ENCODE measurements around the gene VPS35L. TPM values are rescaled to one million over a fixed set of nuclear protein-coding genes. Genes with fewer than 3 reads are reported as not detected.
A peak's percentile ranks its signal among the peaks of the same experiment; 100 is the strongest.

Gene VPS35L
- polyA plus RNA-seq, 4 donors = 15.1 to 53.4 (median 27.2) TPM

GRCh38 chr16:19718624-19718965 is 163.1 kb downstream of the VPS35L start:
- FAIRE-seq = no peak
- H3K27ac ChIP-seq (ENCODE audit: low read depth in 1 of 3, low read length in 2 of 3) = peak overlapping the region in 1 of 3 donors; percentile 67

DNA sequence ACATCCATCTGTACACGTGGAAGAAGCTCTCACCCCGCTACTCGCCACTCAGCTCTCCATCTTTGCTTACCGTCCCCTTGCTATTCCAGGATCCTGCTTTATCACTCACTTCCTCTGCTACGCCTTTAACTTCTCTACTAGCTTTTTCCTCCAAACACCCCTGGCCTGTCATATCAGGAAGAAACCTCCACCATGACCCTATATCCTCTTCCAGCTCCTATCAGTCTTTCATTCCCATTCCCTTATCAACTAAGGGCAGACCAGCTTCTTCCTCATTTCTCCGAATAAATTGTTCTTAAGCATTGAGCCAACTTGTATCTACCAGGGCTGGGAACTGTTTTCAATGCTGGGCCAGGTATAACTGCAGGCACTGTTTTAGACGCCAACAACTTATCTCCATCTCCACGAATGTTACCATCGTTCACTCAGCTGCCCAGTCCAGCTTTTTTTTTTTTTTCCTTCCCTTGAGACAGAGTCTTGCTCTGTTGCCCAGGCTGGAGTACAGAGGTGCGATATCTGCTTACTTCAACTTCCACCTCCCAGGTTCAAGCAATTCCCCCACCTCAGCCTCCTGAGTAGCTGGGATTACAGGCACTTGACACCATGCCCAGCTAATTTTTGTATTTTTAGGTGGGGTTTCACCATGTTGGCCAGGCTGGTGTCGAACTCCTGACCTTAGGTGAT is 166.9 kb downstream of the VPS35L start:
- Histone ChIP-seq H3K9me3 (ENCODE audit: control insufficient read depth in 2 of 2, insufficient read depth in 1 of 2, low read depth in 1 of 2, low read length in 1 of 2) (no peaks in the 10 kb centered on the region), H3K36me3 (ENCODE audit: control insufficient read depth in 3 of 3, insufficient read depth in 2 of 3, low read depth in 1 of 3, low read length in 3 of 3) (peaks cover 0 to 2% (median 0%) of the 10 kb centered on the region in 3 donors), H3K27me3 (ENCODE audit: control insufficient read depth in 3 of 3, insufficient read depth in 3 of 3, low read length in 3 of 3) (no peaks in the 10 kb centered on the region), H3K4me3 (ENCODE audit: low read depth in 1 of 3, low read length in 3 of 3) (no peak overlapping the region), H3K27ac (ENCODE audit: low read depth in 1 of 3, low read length in 2 of 3) (no peak overlapping the region), H3K4me1 (ENCODE audit: control insufficient read depth in 3 of 3, insufficient read depth in 2 of 3, low read depth in 1 of 3, low read length in 2 of 3) (peaks cover 0 to 5% (median 0%) of the 10 kb centered on the region in 3 donors)
- DNase-seq = no peak
- FAIRE-seq = no peak
- WGBS, 3 donors = 80 to 86% (median 86%) methylated on average over 11 of the region's 11 CpGs

More at GRCh38 chr16:19718624-19718965, 163.1 kb downstream of the VPS35L start:
- 1% methylated on average over 21 of the region's 21 CpGs for WGBS, 3 donors
- peaks cover 3 to 15% (median 6%) of the 10 kb centered on the region in 3 donors for H3K4me1 ChIP-seq (ENCODE audit: control insufficient read depth in 3 of 3, insufficient read depth in 2 of 3, low read depth in 1 of 3, low read length in 2 of 3)
- H3K4me3 ChIP-seq (ENCODE audit: low read depth in 1 of 3, low read length in 3 of 3) = peak overlapping the region; percentile 89 to 96 (median 93)
- H3K36me3 ChIP-seq (ENCODE audit: control insufficient read depth in 3 of 3, insufficient read depth in 2 of 3, low read depth in 1 of 3, low read length in 3 of 3) = peaks cover 2 to 14% (median 8%) of the 10 kb centered on the region in 3 donors
- H3K27me3 ChIP-seq (ENCODE audit: control insufficient read depth in 3 of 3, insufficient read depth in 3 of 3, low read length in 3 of 3) = no peaks in the 10 kb centered on the region
- H3K9me3 ChIP-seq (ENCODE audit: control insufficient read depth in 2 of 2, insufficient read depth in 1 of 2, low read depth in 1 of 2, low read length in 1 of 2) = no peaks in the 10 kb centered on the region
- peak in 1 of 2 donors; percentile 20 for DNase-seq

GRCh38 chr16:19722981-19723380 is 167.5 kb downstream of the VPS35L start:
- H3K36me3 ChIP-seq (ENCODE audit: control insufficient read depth in 3 of 3, insufficient read depth in 2 of 3, low read depth in 1 of 3, low read length in 3 of 3) = peaks cover 0 to 2% (median 0%) of the 10 kb centered on the region in 3 donors
- H3K4me1 ChIP-seq (ENCODE audit: control insufficient read depth in 3 of 3, insufficient read depth in 2 of 3, low read depth in 1 of 3, low read length in 2 of 3) = peaks cover 0 to 5% (median 0%) of the 10 kb centered on the region in 3 donors
- no peak for FAIRE-seq
- no peak overlapping the region for H3K27ac ChIP-seq (ENCODE audit: low read depth in 1 of 3, low read length in 2 of 3)
- no peak overlapping the region for H3K4me3 ChIP-seq (ENCODE audit: low read depth in 1 of 3, low read length in 3 of 3)
- H3K27me3 ChIP-seq (ENCODE audit: control insufficient read depth in 3 of 3, insufficient read depth in 3 of 3, low read length in 3 of 3) = no peaks in the 10 kb centered on the region
- DNase-seq = no peak
- WGBS, 3 donors = 86 to 92% (median 87%) methylated on average over 7 of the region's 7 CpGs
- H3K9me3 ChIP-seq (ENCODE audit: control insufficient read depth in 2 of 2, insufficient read depth in 1 of 2, low read depth in 1 of 2, low read length in 1 of 2) = no peaks in the 10 kb centered on the region

DNA sequence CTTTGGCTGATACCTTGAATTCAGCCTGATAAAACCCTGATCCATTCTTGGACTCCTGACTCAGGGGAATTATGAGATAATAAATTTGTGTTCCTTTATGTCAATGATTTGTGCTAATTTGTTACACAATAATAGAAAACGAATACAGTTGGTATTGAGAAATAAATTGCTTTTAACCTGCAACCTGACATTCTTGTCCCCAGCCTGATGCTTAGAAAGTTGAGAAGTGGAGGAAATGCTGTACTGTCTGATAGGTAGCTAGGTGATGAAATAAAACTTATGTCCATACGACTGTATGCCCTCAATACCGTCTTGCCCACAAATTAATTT is 173.1 kb downstream of the VPS35L start:
- Histone ChIP-seq H3K4me3 (ENCODE audit: low read depth in 1 of 3, low read length in 3 of 3) (no peak overlapping the region), H3K27ac (ENCODE audit: low read depth in 1 of 3, low read length in 2 of 3) (no peak overlapping the region), H3K4me1 (ENCODE audit: control insufficient read depth in 3 of 3, insufficient read depth in 2 of 3, low read depth in 1 of 3, low read length in 2 of 3) (no peaks in the 10 kb centered on the region), H3K9me3 (ENCODE audit: control insufficient read depth in 2 of 2, insufficient read depth in 1 of 2, low read depth in 1 of 2, low read length in 1 of 2) (peaks cover 0 to 4% of the 10 kb centered on the region in 2 donors), H3K36me3 (ENCODE audit: control insufficient read depth in 3 of 3, insufficient read depth in 2 of 3, low read depth in 1 of 3, low read length in 3 of 3) (peaks cover 0 to 15% (median 3%) of the 10 kb centered on the region in 3 donors), H3K27me3 (ENCODE audit: control insufficient read depth in 3 of 3, insufficient read depth in 3 of 3, low read length in 3 of 3) (no peaks in the 10 kb centered on the region)
- DNase-seq (no peak), FAIRE-seq (no peak)
- 88 to 97% (median 90%) methylated on average over 3 of the region's 3 CpGs for WGBS, 3 donors

DNA sequence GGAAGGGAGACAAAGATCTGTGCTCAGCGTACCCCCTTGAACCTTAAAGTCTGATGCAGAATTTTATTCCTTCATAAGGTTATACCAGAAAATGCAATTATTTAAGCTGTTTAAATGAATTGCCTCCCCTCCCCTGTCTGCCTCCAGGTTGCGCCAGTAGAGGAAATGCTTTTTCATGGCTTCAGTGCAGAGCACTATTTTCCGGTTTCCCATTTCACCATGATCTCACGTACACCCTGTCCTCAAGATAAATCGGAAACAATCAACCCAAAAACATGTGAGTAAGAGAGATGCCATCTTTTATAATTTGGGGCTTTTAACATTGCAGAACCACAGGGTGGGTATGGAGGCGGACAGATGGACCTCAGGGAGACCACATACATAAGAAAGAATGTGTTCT is 178.0 kb downstream of the VPS35L start:
- DNase-seq (no peak), FAIRE-seq (no peak)
- H3K4me1 ChIP-seq (ENCODE audit: control insufficient read depth in 3 of 3, insufficient read depth in 2 of 3, low read depth in 1 of 3, low read length in 2 of 3) = no peaks in the 10 kb centered on the region
- no peaks in the 10 kb centered on the region for H3K27me3 ChIP-seq (ENCODE audit: control insufficient read depth in 3 of 3, insufficient read depth in 3 of 3, low read length in 3 of 3)
- peaks cover 0 to 4% of the 10 kb centered on the region in 2 donors for H3K9me3 ChIP-seq (ENCODE audit: control insufficient read depth in 2 of 2, insufficient read depth in 1 of 2, low read depth in 1 of 2, low read length in 1 of 2)
- H3K27ac ChIP-seq (ENCODE audit: low read depth in 1 of 3, low read length in 2 of 3) = no peak overlapping the region
- H3K36me3 ChIP-seq (ENCODE audit: control insufficient read depth in 3 of 3, insufficient read depth in 2 of 3, low read depth in 1 of 3, low read length in 3 of 3) = peaks cover 0 to 39% (median 3%) of the 10 kb centered on the region in 3 donors
- H3K4me3 ChIP-seq (ENCODE audit: low read depth in 1 of 3, low read length in 3 of 3) = no peak overlapping the region
- 90 to 93% (median 90%) methylated on average over 6 of the region's 6 CpGs for WGBS, 3 donors

GRCh38 chr16:19735074-19735867 is 179.8 kb downstream of the VPS35L start:
- Histone ChIP-seq H3K36me3 (ENCODE audit: control insufficient read depth in 3 of 3, insufficient read depth in 2 of 3, low read depth in 1 of 3, low read length in 3 of 3) (peaks cover 0 to 45% (median 3%) of the 10 kb centered on the region in 3 donors), H3K27ac (ENCODE audit: low read depth in 1 of 3, low read length in 2 of 3) (peak overlapping the region in 1 of 3 donors; percentile 48), H3K27me3 (ENCODE audit: control insufficient read depth in 3 of 3, insufficient read depth in 3 of 3, low read length in 3 of 3) (no peaks in the 10 kb centered on the region), H3K9me3 (ENCODE audit: control insufficient read depth in 2 of 2, insufficient read depth in 1 of 2, low read depth in 1 of 2, low read length in 1 of 2) (peaks cover 0 to 4% of the 10 kb centered on the region in 2 donors), H3K4me1 (ENCODE audit: control insufficient read depth in 3 of 3, insufficient read depth in 2 of 3, low read depth in 1 of 3, low read length in 2 of 3) (no peaks in the 10 kb centered on the region), H3K4me3 (ENCODE audit: low read depth in 1 of 3, low read length in 3 of 3) (no peak overlapping the region)
- 72 to 84% (median 78%) methylated on average over 9 of the region's 9 CpGs for WGBS, 3 donors
- FAIRE-seq = no peak
- DNase-seq = no peak

DNA sequence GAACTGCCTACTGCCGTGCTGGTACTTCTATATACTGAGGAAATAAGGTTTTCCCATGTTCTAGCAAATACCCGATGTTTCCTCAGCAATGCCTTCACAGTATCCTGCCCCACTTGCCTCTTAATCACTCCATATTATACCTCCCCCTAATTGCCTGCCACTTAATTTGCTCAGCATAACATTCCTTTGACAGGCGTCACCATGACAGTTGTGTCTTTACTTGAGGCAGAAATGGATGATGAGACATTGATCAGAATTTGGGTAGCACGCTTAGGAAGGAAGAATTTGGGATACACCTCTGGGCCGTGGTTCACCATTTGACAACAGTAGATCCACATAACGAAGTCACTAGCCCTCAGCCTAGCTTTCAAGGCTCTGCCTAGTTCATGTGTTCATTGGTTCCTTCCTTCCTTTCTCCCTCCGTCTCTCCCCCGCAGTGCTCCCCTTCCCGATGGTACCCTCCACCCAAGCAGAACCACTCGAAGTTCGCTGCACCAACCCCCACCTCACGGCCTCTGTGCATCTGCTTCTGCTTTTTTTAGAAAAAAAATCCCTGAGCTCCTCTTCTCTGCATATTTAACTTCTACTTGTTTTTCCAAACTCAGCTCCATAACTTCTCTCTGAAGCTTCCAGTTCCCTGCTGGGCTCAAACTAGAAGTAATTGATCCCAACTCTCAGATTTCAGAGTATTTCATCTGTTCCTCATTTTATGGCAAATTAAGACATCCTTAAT is 182.0 kb downstream of the VPS35L start:
- H3K36me3 ChIP-seq (ENCODE audit: control insufficient read depth in 3 of 3, insufficient read depth in 2 of 3, low read depth in 1 of 3, low read length in 3 of 3) = peaks cover 0 to 39% (median 3%) of the 10 kb centered on the region in 3 donors
- DNase-seq (no peak), FAIRE-seq (no peak)
- no peak overlapping the region for H3K4me3 ChIP-seq (ENCODE audit: low read depth in 1 of 3, low read length in 3 of 3)
- WGBS, 3 donors = 77 to 92% (median 83%) methylated on average over 12 of the region's 12 CpGs
- no peaks in the 10 kb centered on the region for H3K9me3 ChIP-seq (ENCODE audit: control insufficient read depth in 2 of 2, insufficient read depth in 1 of 2, low read depth in 1 of 2, low read length in 1 of 2)
- H3K4me1 ChIP-seq (ENCODE audit: control insufficient read depth in 3 of 3, insufficient read depth in 2 of 3, low read depth in 1 of 3, low read length in 2 of 3) = no peaks in the 10 kb centered on the region
- H3K27ac ChIP-seq (ENCODE audit: low read depth in 1 of 3, low read length in 2 of 3) = no peak overlapping the region
- no peaks in the 10 kb centered on the region for H3K27me3 ChIP-seq (ENCODE audit: control insufficient read depth in 3 of 3, insufficient read depth in 3 of 3, low read length in 3 of 3)

DNA sequence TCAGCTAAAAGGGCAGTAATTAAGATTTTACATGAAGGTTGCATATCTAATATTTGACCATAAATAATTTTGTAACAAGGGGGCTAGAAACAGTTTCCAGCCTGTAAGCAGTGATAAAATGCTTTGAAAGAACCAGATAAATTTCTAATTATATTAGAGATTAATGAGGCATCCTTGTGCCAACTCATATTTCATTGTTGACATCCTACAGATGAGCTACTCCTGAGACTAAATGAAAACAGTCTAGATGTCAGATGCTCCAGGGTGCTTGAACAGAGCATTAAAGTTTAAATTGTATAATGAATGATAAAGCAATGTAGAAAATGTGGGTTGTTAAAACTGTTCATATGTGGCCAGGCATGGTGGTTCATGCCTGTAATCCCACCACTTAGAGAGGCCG is 185.9 kb downstream of the VPS35L start:
- Histone ChIP-seq H3K4me3 (ENCODE audit: low read depth in 1 of 3, low read length in 3 of 3) (no peak overlapping the region), H3K4me1 (ENCODE audit: control insufficient read depth in 3 of 3, insufficient read depth in 2 of 3, low read depth in 1 of 3, low read length in 2 of 3) (peaks cover 0 to 25% (median 3%) of the 10 kb centered on the region in 3 donors), H3K9me3 (ENCODE audit: control insufficient read depth in 2 of 2, insufficient read depth in 1 of 2, low read depth in 1 of 2, low read length in 1 of 2) (no peaks in the 10 kb centered on the region), H3K36me3 (ENCODE audit: control insufficient read depth in 3 of 3, insufficient read depth in 2 of 3, low read depth in 1 of 3, low read length in 3 of 3) (peaks cover 0 to 16% (median 0%) of the 10 kb centered on the region in 3 donors), H3K27ac (ENCODE audit: low read depth in 1 of 3, low read length in 2 of 3) (no peak overlapping the region), H3K27me3 (ENCODE audit: control insufficient read depth in 3 of 3, insufficient read depth in 3 of 3, low read length in 3 of 3) (no peaks in the 10 kb centered on the region)
- DNase-seq (no peak), FAIRE-seq (no peak)
- WGBS, 3 donors = 88 to 94% (median 93%) methylated on average over 1 of the region's 1 CpG
